ENCODE results near the gene PIBF1.

PIBF1 gene

GRCh38 chr13:72970956-72971355 lies 189.0 kb downstream of the PIBF1 start:
- no peaks in the 10 kb centered on the region for H3K36me3 ChIP-seq (ENCODE audit: insufficient read depth, low read length)
- H3K27me3 ChIP-seq (ENCODE audit: control insufficient read depth, insufficient read depth, low read length), result no peaks in the 10 kb centered on the region
- no peak overlapping the region for H3K4me2 ChIP-seq (ENCODE audit: low read length)
- H3K9me3 ChIP-seq (replicated peaks; ENCODE audit: low read length), result no peaks in the 10 kb centered on the region
- no peak overlapping the region for H3K9ac ChIP-seq (ENCODE audit: low read depth, low read length)
- no peak overlapping the region for H3K4me3 ChIP-seq (ENCODE audit: low read length)
- peaks cover 13% of the 10 kb centered on the region for H3K4me1 ChIP-seq (ENCODE audit: control insufficient read depth, insufficient read depth, low read length)

- peaks cover 13% of the 10 kb centered on the region for H3K4me1 ChIP-seq (ENCODE audit: control insufficient read depth, insufficient read depth, low read length)
- H3K9me3 ChIP-seq (replicated peaks; ENCODE audit: low read length), result no peaks in the 10 kb centered on the region
- no peak overlapping the region for H3K4me3 ChIP-seq (ENCODE audit: low read length)
- no peaks in the 10 kb centered on the region for H3K36me3 ChIP-seq (ENCODE audit: insufficient read depth, low read length)
- no peak overlapping the region for H3K9ac ChIP-seq (ENCODE audit: low read depth, low read length)
- H3K4me2 ChIP-seq (ENCODE audit: low read length), result no peak overlapping the region
- H3K27me3 ChIP-seq (ENCODE audit: control insufficient read depth, insufficient read depth, low read length), result no peaks in the 10 kb centered on the region
These were observed 191.3 kb downstream of the PIBF1 start for GRCh38 chr13:72973234-72973633.

GRCh38 chr13:72983085-72983768 lies 201.3 kb downstream of the PIBF1 start:
- Histone ChIP-seq H3K27me3 (ENCODE audit: control insufficient read depth, insufficient read depth, low read length) (no peaks in the 10 kb centered on the region), H3K4me1 (ENCODE audit: control insufficient read depth, insufficient read depth, low read length) (peaks cover 13% of the 10 kb centered on the region), H3K9me3 (replicated peaks; ENCODE audit: low read length) (no peaks in the 10 kb centered on the region), H3K4me2 (ENCODE audit: low read length) (peak overlapping the region; percentile 26), H3K9ac (ENCODE audit: low read depth, low read length) (no peak overlapping the region), H3K36me3 (ENCODE audit: insufficient read depth, low read length) (no peaks in the 10 kb centered on the region), H3K4me3 (ENCODE audit: low read length) (no peak overlapping the region)

- H3K9me3 ChIP-seq (replicated peaks; ENCODE audit: low read length), result no peaks in the 10 kb centered on the region
- peaks cover 13% of the 10 kb centered on the region for H3K4me1 ChIP-seq (ENCODE audit: control insufficient read depth, insufficient read depth, low read length)
- H3K4me2 ChIP-seq (ENCODE audit: low read length), result no peak overlapping the region
- H3K9ac ChIP-seq (ENCODE audit: low read depth, low read length), result no peak overlapping the region
- no peak overlapping the region for H3K4me3 ChIP-seq (ENCODE audit: low read length)
- no peaks in the 10 kb centered on the region for H3K36me3 ChIP-seq (ENCODE audit: insufficient read depth, low read length)
- no peaks in the 10 kb centered on the region for H3K27me3 ChIP-seq (ENCODE audit: control insufficient read depth, insufficient read depth, low read length)
These were observed 203.7 kb downstream of the PIBF1 start for GRCh38 chr13:72985610-72986009.

- H3K9ac ChIP-seq (ENCODE audit: low read depth, low read length), result no peak overlapping the region
- H3K36me3 ChIP-seq (ENCODE audit: insufficient read depth, low read length), result no peaks in the 10 kb centered on the region
- H3K9me3 ChIP-seq (replicated peaks; ENCODE audit: low read length), result no peaks in the 10 kb centered on the region
- peaks cover 13% of the 10 kb centered on the region for H3K4me1 ChIP-seq (ENCODE audit: control insufficient read depth, insufficient read depth, low read length)
- H3K4me2 ChIP-seq (ENCODE audit: low read length), result no peak overlapping the region
- H3K4me3 ChIP-seq (ENCODE audit: low read length), result no peak overlapping the region
- H3K27me3 ChIP-seq (ENCODE audit: control insufficient read depth, insufficient read depth, low read length), result no peaks in the 10 kb centered on the region
These were observed 204.3 kb downstream of the PIBF1 start for GRCh38 chr13:72986197-72986596.

- Histone ChIP-seq H3K4me1 (ENCODE audit: control insufficient read depth, insufficient read depth, low read length) (no peaks in the 10 kb centered on the region), H3K4me2 (ENCODE audit: low read length) (no peak overlapping the region), H3K9ac (ENCODE audit: low read depth, low read length) (no peak overlapping the region), H3K27me3 (ENCODE audit: control insufficient read depth, insufficient read depth, low read length) (no peaks in the 10 kb centered on the region), H3K4me3 (ENCODE audit: low read length) (no peak overlapping the region), H3K36me3 (ENCODE audit: insufficient read depth, low read length) (no peaks in the 10 kb centered on the region), H3K9me3 (replicated peaks; ENCODE audit: low read length) (no peaks in the 10 kb centered on the region)
These were observed 209.0 kb downstream of the PIBF1 start for GRCh38 chr13:72990953-72991352.

GRCh38 chr13:72998012-72998411 lies 216.1 kb downstream of the PIBF1 start:
- H3K9ac ChIP-seq (ENCODE audit: low read depth, low read length), result no peak overlapping the region
- no peaks in the 10 kb centered on the region for H3K4me1 ChIP-seq (ENCODE audit: control insufficient read depth, insufficient read depth, low read length)
- no peak overlapping the region for H3K4me3 ChIP-seq (ENCODE audit: low read length)
- H3K27me3 ChIP-seq (ENCODE audit: control insufficient read depth, insufficient read depth, low read length), result no peaks in the 10 kb centered on the region
- H3K36me3 ChIP-seq (ENCODE audit: insufficient read depth, low read length), result no peaks in the 10 kb centered on the region
- H3K4me2 ChIP-seq (ENCODE audit: low read length), result no peak overlapping the region
- H3K9me3 ChIP-seq (replicated peaks; ENCODE audit: low read length), result no peaks in the 10 kb centered on the region

- Histone ChIP-seq H3K4me3 (ENCODE audit: low read length) (no peak overlapping the region), H3K9ac (ENCODE audit: low read depth, low read length) (no peak overlapping the region), H3K4me1 (ENCODE audit: control insufficient read depth, insufficient read depth, low read length) (no peaks in the 10 kb centered on the region), H3K27me3 (ENCODE audit: control insufficient read depth, insufficient read depth, low read length) (no peaks in the 10 kb centered on the region), H3K36me3 (ENCODE audit: insufficient read depth, low read length) (peaks cover 6% of the 10 kb centered on the region), H3K9me3 (replicated peaks; ENCODE audit: low read length) (no peaks in the 10 kb centered on the region), H3K4me2 (ENCODE audit: low read length) (no peak overlapping the region)
These were observed 218.2 kb downstream of the PIBF1 start for GRCh38 chr13:73000027-73000674.

- Histone ChIP-seq H3K9me3 (replicated peaks; ENCODE audit: low read length) (no peaks in the 10 kb centered on the region), H3K36me3 (ENCODE audit: insufficient read depth, low read length) (peaks cover 6% of the 10 kb centered on the region), H3K4me1 (ENCODE audit: control insufficient read depth, insufficient read depth, low read length) (no peaks in the 10 kb centered on the region), H3K27me3 (ENCODE audit: control insufficient read depth, insufficient read depth, low read length) (no peaks in the 10 kb centered on the region), H3K9ac (ENCODE audit: low read depth, low read length) (no peak overlapping the region), H3K4me2 (ENCODE audit: low read length) (no peak overlapping the region), H3K4me3 (ENCODE audit: low read length) (no peak overlapping the region)
These were observed 220.0 kb downstream of the PIBF1 start for GRCh38 chr13:73001971-73002370.

- Histone ChIP-seq H3K9me3 (replicated peaks; ENCODE audit: low read length) (no peaks in the 10 kb centered on the region), H3K27me3 (ENCODE audit: control insufficient read depth, insufficient read depth, low read length) (no peaks in the 10 kb centered on the region), H3K9ac (ENCODE audit: low read depth, low read length) (no peak overlapping the region), H3K4me1 (ENCODE audit: control insufficient read depth, insufficient read depth, low read length) (no peaks in the 10 kb centered on the region), H3K4me3 (ENCODE audit: low read length) (no peak overlapping the region), H3K4me2 (ENCODE audit: low read length) (no peak overlapping the region), H3K36me3 (ENCODE audit: insufficient read depth, low read length) (peaks cover 3% of the 10 kb centered on the region)
These were observed 229.8 kb downstream of the PIBF1 start for GRCh38 chr13:73011751-73012150.

GRCh38 chr13:73015805-73016204 lies 233.9 kb downstream of the PIBF1 start:
- no peaks in the 10 kb centered on the region for H3K27me3 ChIP-seq (ENCODE audit: control insufficient read depth, insufficient read depth, low read length)
- no peak overlapping the region for H3K4me3 ChIP-seq (ENCODE audit: low read length)
- H3K4me2 ChIP-seq (ENCODE audit: low read length), result no peak overlapping the region
- no peaks in the 10 kb centered on the region for H3K4me1 ChIP-seq (ENCODE audit: control insufficient read depth, insufficient read depth, low read length)
- no peaks in the 10 kb centered on the region for H3K9me3 ChIP-seq (replicated peaks; ENCODE audit: low read length)
- no peak overlapping the region for H3K9ac ChIP-seq (ENCODE audit: low read depth, low read length)
- no peaks in the 10 kb centered on the region for H3K36me3 ChIP-seq (ENCODE audit: insufficient read depth, low read length)

GRCh38 chr13:73018336-73018735 lies 236.4 kb downstream of the PIBF1 start:
- Histone ChIP-seq H3K27me3 (ENCODE audit: control insufficient read depth, insufficient read depth, low read length) (no peaks in the 10 kb centered on the region), H3K4me1 (ENCODE audit: control insufficient read depth, insufficient read depth, low read length) (no peaks in the 10 kb centered on the region), H3K9ac (ENCODE audit: low read depth, low read length) (no peak overlapping the region), H3K4me2 (ENCODE audit: low read length) (no peak overlapping the region), H3K9me3 (replicated peaks; ENCODE audit: low read length) (no peaks in the 10 kb centered on the region), H3K4me3 (ENCODE audit: low read length) (no peak overlapping the region), H3K36me3 (ENCODE audit: insufficient read depth, low read length) (no peaks in the 10 kb centered on the region)
